OCI-LY7 (cell line): ENCODE data around the gene IQCE. TPM values are rescaled to one million over a fixed set of nuclear protein-coding genes. Genes with fewer than 3 reads are reported as not detected.

Experiments used
- BruUV-seq: library from RNA; stranded (reverse); fragments of 400-500 nt; replicated peaks from 2 replicates; lab custom pipeline; 2021; lab: Mats Ljungman, UMichigan
- CTCF ChIA-PET: fragments of 300-600 bp; sonication (Branson Sonifier 250); formaldehyde crosslinking; loops from one replicate; lab custom pipeline; 2022; ENCODE audit warnings: antibody characterized with exemption; ENCODE audit not compliant: unreplicated experiment; lab: Charles Lee
- POLR2A ChIA-PET: fragments of 300-600 bp; sonication (Branson Sonifier 250); formaldehyde crosslinking; loops from one replicate; lab custom pipeline; 2022; ENCODE audit warnings: antibody characterized with exemption; lab: Charles Lee
- DNase-seq: peaks from one replicate; pipeline ENCODE4 v3.0.0-alpha.2; 2015; ENCODE audit warnings: low spot score
- H2AFZ ChIP-seq: fragments of 200-600 bp; sonication (generic), shearing (Covaris generic); 2 replicates; pipeline ENCODE4 v1.6.1; 2014; ENCODE audit warnings: mild to moderate bottlenecking, antibody characterized with exemption, low read length, moderate library complexity
- H3K27ac ChIP-seq: fragments of 200-600 bp; sonication (generic); 2 replicates; pipeline ENCODE4 v1.5.1; 2014; ENCODE audit warnings: mixed run types, low read depth, mild to moderate bottlenecking, moderate library complexity, low read length, inconsistent platforms; ENCODE audit not compliant: poor library complexity, severe bottlenecking
- H3K36me3 ChIP-seq: fragments of 200-600 bp; sonication (generic); 2 replicates; pipeline ENCODE4 v1.6.1; 2014; ENCODE audit warnings: mild to moderate bottlenecking, antibody characterized with exemption, low read length, moderate library complexity, mixed read lengths; ENCODE audit not compliant: insufficient read depth
- H3K4me1 ChIP-seq: fragments of 200-600 bp; sonication (generic); 2 replicates; pipeline ENCODE4 v1.5.1; 2014; ENCODE audit warnings: mild to moderate bottlenecking, low read length; ENCODE audit not compliant: insufficient read depth, poor library complexity, severe bottlenecking
- H3K4me2 ChIP-seq: fragments of 200-600 bp; sonication (generic); 2 replicates; pipeline ENCODE4 v1.6.1; 2014; ENCODE audit warnings: mild to moderate bottlenecking, low read length
- H3K4me3 ChIP-seq: fragments of 200-600 bp; sonication (generic); 2 replicates; pipeline ENCODE4 v1.5.1; 2014; ENCODE audit warnings: mild to moderate bottlenecking, low read depth, low read length; ENCODE audit not compliant: poor library complexity, severe bottlenecking
- H3K79me2 ChIP-seq: fragments of 200-600 bp; sonication (generic); 2 replicates; pipeline ENCODE4 v1.6.1; 2016; ENCODE audit warnings: low read depth, mild to moderate bottlenecking, low read length, moderate library complexity, mixed read lengths; ENCODE audit not compliant: insufficient read depth
- H3K9me2 ChIP-seq: fragments of 200-600 bp; sonication (generic); 2 replicates; pipeline ENCODE4 v1.6.1; 2016; ENCODE audit warnings: mild to moderate bottlenecking, low read length, mixed read lengths; ENCODE audit not compliant: insufficient read depth
- H3K9me3 ChIP-seq: fragments of 200-600 bp; sonication (generic); 2 replicates; pipeline ENCODE4 v1.6.1; 2014; ENCODE audit warnings: mild to moderate bottlenecking, mixed run types, low read length, mixed read lengths
- H4K20me1 ChIP-seq: fragments of 200-600 bp; sonication (generic); 2 replicates; pipeline ENCODE4 v1.6.1; 2014; ENCODE audit warnings: mild to moderate bottlenecking, antibody characterized with exemption, low read length, moderate library complexity, mixed read lengths; ENCODE audit not compliant: insufficient read depth
- EZH2phosphoT487 ChIP-seq: fragments of 200-600 bp; sonication (generic); IDR thresholded peaks from 2 replicates; pipeline ENCODE4 v1.6.1; 2018; ENCODE audit warnings: low read depth, borderline replicate concordance, mild to moderate bottlenecking, mixed run types, antibody characterized with exemption, low read length, moderate library complexity, mixed read lengths
- intact Hi-C: fragments of 100-400 bp; cut with micrococcal nuclease; formaldehyde crosslinking; loops from one replicate; pipeline ENCODE4 v1.10.0; 2022; ENCODE audit not compliant: unreplicated experiment
- total RNA-seq, 2 experiments: library from RNA; depleted of rRNA in 1 of 2; stranded (reverse); fragments of >200 nt in 1 of 2; shearing (Covaris generic) in 1 of 2; gene quantifications; 2 replicates each; pipeline ENCODE4 v1.2.3, GENCODE V29; 2014 to 2022
- TF ChIP-seq, protein P1 (sequence below): fragments of 200-600 bp; sonication (generic); conservative IDR thresholded peaks from 2 replicates; pipeline ENCODE4 v1.5.1; 2014; ENCODE audit warnings: mild to moderate bottlenecking, antibody characterized with exemption, low read length, moderate library complexity, mixed read lengths

The IQCE gene
- total RNA-seq, 2 experiments from 2014 or later, result 6.2 to 6.6 TPM

DNA sequence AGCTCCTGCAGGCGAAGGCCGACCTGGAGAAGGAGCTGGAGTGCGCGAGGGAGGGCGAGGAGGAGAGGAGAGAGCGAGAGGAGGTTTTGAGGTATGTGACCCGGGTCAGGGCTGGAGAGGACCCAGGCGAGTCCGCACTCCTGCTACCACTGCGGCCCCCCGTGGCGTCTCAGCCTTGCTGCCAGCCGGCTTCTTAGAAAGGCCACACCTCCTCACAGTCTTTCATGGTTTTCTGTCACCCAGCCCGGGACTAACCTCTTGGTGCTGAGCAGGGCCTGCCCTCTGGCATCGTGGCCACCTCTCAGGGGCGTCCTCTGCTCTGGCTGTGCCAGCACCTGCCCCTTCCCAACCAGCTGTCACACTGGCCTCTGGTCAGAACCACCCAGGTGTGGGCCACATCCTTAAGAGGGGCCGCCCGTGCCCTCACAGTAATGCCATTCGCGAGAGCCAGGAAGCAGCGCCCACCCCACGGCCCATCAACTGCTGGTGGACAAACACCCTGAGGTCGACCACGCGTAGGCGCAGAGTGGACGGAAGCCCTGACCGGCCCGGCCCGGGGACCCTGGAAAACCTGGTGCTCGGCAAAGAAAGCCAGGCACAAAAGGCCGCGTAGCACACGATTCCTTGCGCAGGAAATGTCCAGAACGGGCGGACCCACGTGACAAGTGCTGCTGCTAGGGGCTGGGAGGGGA, 34.4 kb downstream of the IQCE start:
- ChIA-PET CTCF (no interaction called here), POLR2A (no interaction called here)
- Histone ChIP-seq H2AFZ (no peak overlapping the region), H3K9me2 (no peaks in the 10 kb centered on the region), H3K36me3 (no peaks in the 10 kb centered on the region), H3K4me3 (no peak overlapping the region), H3K27ac (no peak overlapping the region), H3K4me2 (no peak overlapping the region), H3K79me2 (no peaks in the 10 kb centered on the region), H3K4me1 (no peaks in the 10 kb centered on the region), H3K9me3 (no peaks in the 10 kb centered on the region), H4K20me1 (no peaks in the 10 kb centered on the region)
- intact Hi-C loops, result no loop called here
- TF ChIP-seq, protein P1, sequence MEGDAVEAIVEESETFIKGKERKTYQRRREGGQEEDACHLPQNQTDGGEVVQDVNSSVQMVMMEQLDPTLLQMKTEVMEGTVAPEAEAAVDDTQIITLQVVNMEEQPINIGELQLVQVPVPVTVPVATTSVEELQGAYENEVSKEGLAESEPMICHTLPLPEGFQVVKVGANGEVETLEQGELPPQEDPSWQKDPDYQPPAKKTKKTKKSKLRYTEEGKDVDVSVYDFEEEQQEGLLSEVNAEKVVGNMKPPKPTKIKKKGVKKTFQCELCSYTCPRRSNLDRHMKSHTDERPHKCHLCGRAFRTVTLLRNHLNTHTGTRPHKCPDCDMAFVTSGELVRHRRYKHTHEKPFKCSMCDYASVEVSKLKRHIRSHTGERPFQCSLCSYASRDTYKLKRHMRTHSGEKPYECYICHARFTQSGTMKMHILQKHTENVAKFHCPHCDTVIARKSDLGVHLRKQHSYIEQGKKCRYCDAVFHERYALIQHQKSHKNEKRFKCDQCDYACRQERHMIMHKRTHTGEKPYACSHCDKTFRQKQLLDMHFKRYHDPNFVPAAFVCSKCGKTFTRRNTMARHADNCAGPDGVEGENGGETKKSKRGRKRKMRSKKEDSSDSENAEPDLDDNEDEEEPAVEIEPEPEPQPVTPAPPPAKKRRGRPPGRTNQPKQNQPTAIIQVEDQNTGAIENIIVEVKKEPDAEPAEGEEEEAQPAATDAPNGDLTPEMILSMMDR, result no peak
- TF ChIP-seq EZH2phosphoT487, result no peak
- BruUV-seq, result no TSS peak
- DNase-seq, result no peak

DNA sequence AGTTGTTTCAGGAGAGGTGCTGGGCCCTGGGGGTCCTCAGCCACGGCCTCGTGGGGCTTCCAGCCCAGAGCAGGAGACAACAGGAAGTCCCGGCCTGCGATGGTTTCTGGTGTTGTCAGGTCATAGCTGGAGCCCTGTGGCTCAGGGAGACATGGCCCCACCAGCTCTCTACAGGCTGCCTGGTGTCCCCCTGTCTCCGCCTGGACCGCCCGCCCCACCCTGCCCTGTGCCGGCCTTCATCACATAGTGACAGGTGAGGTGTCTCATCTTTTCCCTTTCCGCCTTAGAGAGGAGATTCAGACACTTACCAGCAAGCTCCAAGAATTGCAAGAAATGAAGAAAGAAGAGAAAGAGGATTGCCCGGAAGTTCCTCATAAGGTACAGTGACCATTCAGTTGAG, 35.8 kb downstream of the IQCE start:
- no peak for TF ChIP-seq EZH2phosphoT487
- TF ChIP-seq, protein P1, result no peak
- H3K4me1 ChIP-seq, result no peaks in the 10 kb centered on the region
- H3K79me2 ChIP-seq, result no peaks in the 10 kb centered on the region
- no peaks in the 10 kb centered on the region for H4K20me1 ChIP-seq
- no TSS peak for BruUV-seq
- H3K4me3 ChIP-seq, result no peak overlapping the region
- intact Hi-C loops, result no loop called here
- ChIA-PET POLR2A (no interaction called here), CTCF (interaction anchor here (0.6 kb wide), 1 partner anchor 8 kb away, joined by 4 read pairs; no protein-coding TSS in a partner anchor)
- no peaks in the 10 kb centered on the region for H3K9me2 ChIP-seq
- no peaks in the 10 kb centered on the region for H3K36me3 ChIP-seq
- no peak overlapping the region for H3K27ac ChIP-seq
- no peak for DNase-seq
- no peak overlapping the region for H2AFZ ChIP-seq
- H3K4me2 ChIP-seq, result no peak overlapping the region
- no peaks in the 10 kb centered on the region for H3K9me3 ChIP-seq

DNA sequence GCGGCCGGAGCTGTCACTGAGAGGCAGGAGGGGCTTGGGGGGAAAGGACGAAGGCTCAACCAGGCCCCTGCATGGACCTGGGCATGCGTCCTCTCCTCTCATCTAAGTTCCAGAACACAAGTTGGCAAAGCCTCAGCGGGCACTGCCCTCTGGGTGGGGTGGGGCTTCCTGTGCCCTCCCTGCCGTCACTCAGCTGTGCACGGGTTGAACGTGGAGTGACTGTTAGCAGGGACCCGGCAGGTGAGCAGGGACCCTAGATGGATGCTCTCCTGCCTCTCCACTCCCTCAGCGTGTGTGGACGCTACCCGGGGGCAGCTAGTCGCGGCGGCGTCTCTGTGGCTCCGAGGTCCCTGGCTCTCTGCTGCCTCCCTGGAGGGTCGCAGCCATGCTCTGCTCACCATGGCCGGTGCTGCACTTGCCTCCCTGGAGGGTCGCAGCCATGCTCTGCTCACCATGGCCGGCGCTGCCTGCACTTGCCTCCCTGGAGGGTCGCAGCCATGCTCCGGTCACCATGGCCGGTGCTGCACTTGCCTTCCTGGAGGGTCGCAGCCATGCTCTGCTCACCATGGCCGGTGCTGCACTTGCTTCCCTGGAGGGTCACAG, 36.6 kb downstream of the IQCE start:
- Histone ChIP-seq H4K20me1 (no peaks in the 10 kb centered on the region), H3K9me3 (no peaks in the 10 kb centered on the region), H3K4me3 (no peak overlapping the region), H3K4me1 (no peaks in the 10 kb centered on the region), H3K36me3 (no peaks in the 10 kb centered on the region), H3K79me2 (no peaks in the 10 kb centered on the region), H3K27ac (no peak overlapping the region), H3K4me2 (no peak overlapping the region), H3K9me2 (no peaks in the 10 kb centered on the region), H2AFZ (no peak overlapping the region)
- no peak for DNase-seq
- TF ChIP-seq, protein P1, result no peak
- TF ChIP-seq EZH2phosphoT487, result no peak
- no TSS peak for BruUV-seq
- intact Hi-C loops, result no loop called here
- ChIA-PET POLR2A (interaction anchor here (0.7 kb wide), 1 partner anchor 10 kb away, joined by 9 read pairs; no protein-coding TSS in a partner anchor), CTCF (interaction anchor here (0.6 kb wide), 1 partner anchor 18 kb away, joined by 4 read pairs; no protein-coding TSS in a partner anchor)
